Keratinocyte (primary cell): ENCODE results near the gene RAB3IP. TPM values are rescaled to one million over a fixed set of nuclear protein-coding genes. Genes with fewer than 3 reads are reported as not detected.

Experiments used
- DNase-seq: peaks from one replicate; pipeline ENCODE4 v3.0.0-alpha.2; 2011; ENCODE audit warnings: low read depth, missing footprints, low spot score
- FAIRE-seq: peaks from 2 replicates; lab custom pipeline; 2011; peaks lifted over from hg19 to GRCh38; lab: Jason Lieb, UNC
- H2AFZ ChIP-seq: 2 replicates; pipeline ENCODE4 v1.6.0; 2012; ENCODE audit warnings: low read length, control low read depth, inconsistent platforms; ENCODE audit not compliant: control insufficient read depth
- H3K27ac ChIP-seq: 2 replicates; pipeline ENCODE4 v1.5.1; 2011; ENCODE audit warnings: low read length; ENCODE audit not compliant: control insufficient read depth, insufficient read depth
- H3K27me3 ChIP-seq: 3 replicates; pipeline ENCODE4 v1.6.0; 2011; ENCODE audit warnings: low read length; ENCODE audit not compliant: control insufficient read depth, insufficient read depth; ENCODE audit errors: extremely low read depth
- H3K36me3 ChIP-seq, 2 experiments: 2 replicates in 1 of 2; 3 replicates in 1 of 2; pipeline ENCODE4 v1.5.1; 2011; ENCODE audit warnings: low read length in 2 of 2, mild to moderate bottlenecking in 1 of 2; ENCODE audit not compliant: control insufficient read depth in 2 of 2, insufficient read depth in 2 of 2; ENCODE audit errors: extremely low read depth in 1 of 2
- H3K4me1 ChIP-seq: 3 replicates; pipeline ENCODE4 v1.5.1; 2011; ENCODE audit warnings: low read length; ENCODE audit not compliant: control insufficient read depth, insufficient read depth; ENCODE audit errors: extremely low read depth
- H3K4me2 ChIP-seq: 3 replicates; pipeline ENCODE4 v1.6.0; 2011; ENCODE audit warnings: low read depth, low read length; ENCODE audit not compliant: control insufficient read depth, insufficient read depth; ENCODE audit errors: extremely low read depth
- H3K4me3 ChIP-seq, 3 experiments: fragments of 200-600 bp in 1 of 3; sonication (generic) in 1 of 3; 2 replicates in 2 of 3; 3 replicates in 1 of 3; pipeline ENCODE4 v1.5.1; 2011 to 2016; ENCODE audit warnings: low read length in 3 of 3, mild to moderate bottlenecking in 3 of 3, control low read depth in 2 of 3, inconsistent platforms in 1 of 3, low read depth in 1 of 3, mixed read lengths in 1 of 3, mixed run types in 1 of 3, moderate library complexity in 1 of 3; ENCODE audit not compliant: control insufficient read depth in 2 of 3, insufficient read depth in 2 of 3; ENCODE audit errors: extremely low read depth in 1 of 3
- H3K79me2 ChIP-seq: 2 replicates; pipeline ENCODE4 v1.6.0; 2012; ENCODE audit warnings: low read length; ENCODE audit not compliant: control insufficient read depth, insufficient read depth
- H3K9ac ChIP-seq: 3 replicates; pipeline ENCODE4 v1.6.0; 2011; ENCODE audit warnings: low read length; ENCODE audit not compliant: control insufficient read depth, insufficient read depth; ENCODE audit errors: extremely low read depth
- H3K9me1 ChIP-seq: 3 replicates; pipeline ENCODE4 v1.6.0; 2011; ENCODE audit warnings: low read length; ENCODE audit not compliant: control insufficient read depth, insufficient read depth; ENCODE audit errors: extremely low read depth
- H3K9me3 ChIP-seq: 2 replicates; pipeline ENCODE4 v1.5.1; 2012; ENCODE audit warnings: low read depth, low read length; ENCODE audit not compliant: control insufficient read depth
- H4K20me1 ChIP-seq: 3 replicates; pipeline ENCODE4 v1.6.0; 2011; ENCODE audit warnings: low read length; ENCODE audit not compliant: control insufficient read depth, insufficient read depth; ENCODE audit errors: extremely low read depth
- CTCF ChIP-seq, 3 experiments: IDR thresholded peaks in 1 of 3; conservative IDR thresholded peaks in 1 of 3; optimal IDR thresholded peaks in 1 of 3; 2 replicates in 2 of 3; 3 replicates in 1 of 3; pipeline versions ENCODE3 to v1.5.1; 2011; ENCODE audit warnings: low read length in 3 of 3, mild to moderate bottlenecking in 3 of 3, moderate library complexity in 2 of 3, control low read depth in 1 of 3, inconsistent platforms in 1 of 3; ENCODE audit not compliant: insufficient read depth in 2 of 3; ENCODE audit errors: extremely low read depth in 1 of 3
- EZH2 ChIP-seq: IDR thresholded peaks from one replicate; pipeline ENCODE4 v1.6.1; 2012; ENCODE audit warnings: inconsistent platforms, mild to moderate bottlenecking, low read length, moderate library complexity
- dilution Hi-C: fragments of 300-500 bp; cut with MboI; formaldehyde crosslinking; loops from one replicate; pipeline ENCODE4 v1.7.0; 2020; ENCODE audit warnings: low sequenced_read_pairs; ENCODE audit not compliant: extremely low pct_ligation_motif_present
- polyA plus RNA-seq, 5 experiments: library from polyadenylated mRNA; depleted of rRNA in 3 of 5; stranded (reverse) in 3 of 5; stranded (forward) in 1 of 5; unstranded in 1 of 5; fragments of >200 nt; gene quantifications; 1 replicate in 1 of 5; 2 replicates in 3 of 5; 3 replicates in 1 of 5; pipeline versions ENCODE4 v1.2.1 to v1.2.3, GENCODE V29; 2011 to 2012; ENCODE audit warnings: missing spikeins in 2 of 5, low read depth in 1 of 5, low replicate concordance in 1 of 5

The RAB3IP gene
- polyA plus RNA-seq, 1 donor (not counting 4 experiments of a cell fraction or from before 2014, with no cell fraction given): 30.6 TPM

- FAIRE-seq: no peak
- Histone ChIP-seq H3K4me1 (no peaks in the 10 kb centered on the region), H3K4me3 (no peak overlapping the region), H3K27ac (no peak overlapping the region), H3K27me3 (no peaks in the 10 kb centered on the region), H4K20me1 (no peaks in the 10 kb centered on the region), H3K4me2 (no peak overlapping the region), H3K36me3 (no peaks in the 10 kb centered on the region), H3K9me1 (no peaks in the 10 kb centered on the region), H3K79me2 (no peaks in the 10 kb centered on the region), H3K9me3 (no peaks in the 10 kb centered on the region), H3K9ac (no peak overlapping the region), H2AFZ (no peak overlapping the region)
- TF ChIP-seq CTCF (optimal IDR thresholded peaks at IDR 0.05 in 1 of 3, IDR thresholded peaks at IDR 0.05 in 1 of 3, conservative IDR thresholded peaks at IDR 0.05 in 1 of 3; ENCODE audit: extremely low read depth in 1 of 3, insufficient read depth in 2 of 3, low read length in 3 of 3) (no peak), EZH2 (no peak)
- dilution Hi-C loops: no loop called here
- DNase-seq: no peak
Measured at GRCh38 chr12:69714542-69714941, 24.1 kb upstream of the RAB3IP start.

- H3K9me3 ChIP-seq: no peaks in the 10 kb centered on the region
- dilution Hi-C loops: no loop called here
- H3K4me2 ChIP-seq: no peak overlapping the region
- no peaks in the 10 kb centered on the region for H3K27me3 ChIP-seq
- H3K4me3 ChIP-seq: no peak overlapping the region
- H4K20me1 ChIP-seq: no peaks in the 10 kb centered on the region
- no peaks in the 10 kb centered on the region for H3K79me2 ChIP-seq
- no peak overlapping the region for H3K27ac ChIP-seq
- no peaks in the 10 kb centered on the region for H3K4me1 ChIP-seq
- H2AFZ ChIP-seq: no peak overlapping the region
- TF ChIP-seq EZH2: no peak
- no peak for TF ChIP-seq CTCF (optimal IDR thresholded peaks at IDR 0.05 in 1 of 3, IDR thresholded peaks at IDR 0.05 in 1 of 3, conservative IDR thresholded peaks at IDR 0.05 in 1 of 3; ENCODE audit: extremely low read depth in 1 of 3, insufficient read depth in 2 of 3, low read length in 3 of 3)
- no peaks in the 10 kb centered on the region for H3K9me1 ChIP-seq
- FAIRE-seq: peak; percentile 48
- DNase-seq: no peak
- no peaks in the 10 kb centered on the region for H3K36me3 ChIP-seq
- H3K9ac ChIP-seq: no peak overlapping the region
Measured at GRCh38 chr12:69719336-69720316, 19.0 kb upstream of the RAB3IP start.
